H54 (cell line): Measurements from ENCODE around the gene OVOL1.

ENCODE experiments used
- DNase-seq: peaks from one replicate; pipeline ENCODE4 v3.0.0; 2011; ENCODE audit warnings: low spot score, mixed read lengths; ENCODE audit not compliant: insufficient read length
- FAIRE-seq: peaks from 3 replicates; lab custom pipeline; 2011; peaks lifted over from hg19 to GRCh38; lab: Jason Lieb, UNC
- POLR2A ChIP-seq: IDR thresholded peaks from 2 replicates; pipeline ENCODE4 v1.6.1; 2011; ENCODE audit warnings: low read depth, mild to moderate bottlenecking, low read length

Gene OVOL1

GRCh38 chr11:65770951-65771567 lies 15.8 kb upstream of the OVOL1 start:
- FAIRE-seq: no peak
- DNase-seq: no peak

GRCh38 chr11:65771589-65772112 lies 15.2 kb upstream of the OVOL1 start:
- FAIRE-seq: no peak
- no peak for DNase-seq
- TF ChIP-seq POLR2A: no peak

More at GRCh38 chr11:65770951-65771567, 15.8 kb upstream of the OVOL1 start:
- no peak for TF ChIP-seq POLR2A

GRCh38 chr11:65773784-65774411 lies 13.0 kb upstream of the OVOL1 start:
- DNase-seq (no peak), FAIRE-seq (no peak)
- no peak for TF ChIP-seq POLR2A

- no peak for TF ChIP-seq POLR2A
- FAIRE-seq (no peak), DNase-seq (no peak)
These were observed 12.1 kb upstream of the OVOL1 start for GRCh38 chr11:65774525-65775306.

- no peak for DNase-seq
These were observed 10.7 kb upstream of the OVOL1 start for GRCh38 chr11:65776196-65776595.

GRCh38 chr11:65776710-65777141 lies 10.1 kb upstream of the OVOL1 start:
- no peak for TF ChIP-seq POLR2A
- no peak for DNase-seq
- no peak for FAIRE-seq

More at GRCh38 chr11:65776196-65776595, 10.7 kb upstream of the OVOL1 start:
- no peak for TF ChIP-seq POLR2A
- FAIRE-seq: no peak

GRCh38 chr11:65777241-65777640 lies 9.6 kb upstream of the OVOL1 start:
- FAIRE-seq (no peak), DNase-seq (no peak)
- TF ChIP-seq POLR2A: no peak

- DNase-seq (no peak), FAIRE-seq (no peak)
- no peak for TF ChIP-seq POLR2A
These were observed 9.0 kb upstream of the OVOL1 start for GRCh38 chr11:65777821-65778361.

GRCh38 chr11:65778431-65778900 lies 8.4 kb upstream of the OVOL1 start:
- DNase-seq (no peak), FAIRE-seq (no peak)
- TF ChIP-seq POLR2A: no peak

GRCh38 chr11:65778901-65779668 lies 7.8 kb upstream of the OVOL1 start:
- no peak for TF ChIP-seq POLR2A
- FAIRE-seq (no peak), DNase-seq (no peak)

GRCh38 chr11:65779669-65779918 lies 7.3 kb upstream of the OVOL1 start:
- DNase-seq (no peak), FAIRE-seq (no peak)
- no peak for TF ChIP-seq POLR2A

- DNase-seq (peak; percentile 96), FAIRE-seq (no peak)
- peak; percentile 64 for TF ChIP-seq POLR2A
These were observed 6.7 kb upstream of the OVOL1 start for GRCh38 chr11:65779919-65780769.

- FAIRE-seq (no peak), DNase-seq (peak; percentile 86)
- TF ChIP-seq POLR2A: peak; percentile 71
These were observed 6.1 kb upstream of the OVOL1 start, which contains the start of gene AP5B1 for GRCh38 chr11:65780770-65781151. Gene AP5B1 (minus strand): TSS chr11:65780976. CDS start chr11:65780591, 385 bp downstream.
